ENCODE results near the gene LRP1B.

DNA sequence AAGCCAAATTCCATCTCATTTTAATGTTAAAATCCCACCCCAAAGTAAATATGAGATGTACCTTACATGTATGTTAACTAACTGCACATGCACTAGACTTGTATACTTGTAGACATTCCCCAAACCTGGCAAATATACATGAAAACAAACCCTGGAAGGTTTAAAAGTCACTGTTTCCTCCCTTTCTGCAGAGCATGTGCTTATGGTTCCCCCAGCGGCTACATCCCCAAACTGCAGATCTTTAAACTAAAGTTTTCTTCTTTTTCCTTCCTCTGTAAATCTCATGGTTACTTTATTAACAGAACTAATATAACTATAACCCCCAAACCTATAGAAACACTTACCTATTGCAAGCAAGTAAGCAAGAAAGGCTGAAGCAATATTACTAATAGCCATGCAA is 731.5 kb downstream of the LRP1B start:
- TF ChIP-seq, protein P1, sequence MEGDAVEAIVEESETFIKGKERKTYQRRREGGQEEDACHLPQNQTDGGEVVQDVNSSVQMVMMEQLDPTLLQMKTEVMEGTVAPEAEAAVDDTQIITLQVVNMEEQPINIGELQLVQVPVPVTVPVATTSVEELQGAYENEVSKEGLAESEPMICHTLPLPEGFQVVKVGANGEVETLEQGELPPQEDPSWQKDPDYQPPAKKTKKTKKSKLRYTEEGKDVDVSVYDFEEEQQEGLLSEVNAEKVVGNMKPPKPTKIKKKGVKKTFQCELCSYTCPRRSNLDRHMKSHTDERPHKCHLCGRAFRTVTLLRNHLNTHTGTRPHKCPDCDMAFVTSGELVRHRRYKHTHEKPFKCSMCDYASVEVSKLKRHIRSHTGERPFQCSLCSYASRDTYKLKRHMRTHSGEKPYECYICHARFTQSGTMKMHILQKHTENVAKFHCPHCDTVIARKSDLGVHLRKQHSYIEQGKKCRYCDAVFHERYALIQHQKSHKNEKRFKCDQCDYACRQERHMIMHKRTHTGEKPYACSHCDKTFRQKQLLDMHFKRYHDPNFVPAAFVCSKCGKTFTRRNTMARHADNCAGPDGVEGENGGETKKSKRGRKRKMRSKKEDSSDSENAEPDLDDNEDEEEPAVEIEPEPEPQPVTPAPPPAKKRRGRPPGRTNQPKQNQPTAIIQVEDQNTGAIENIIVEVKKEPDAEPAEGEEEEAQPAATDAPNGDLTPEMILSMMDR (IDR thresholded peaks at IDR 0.05): no peak
- TF ChIP-seq, protein P2, sequence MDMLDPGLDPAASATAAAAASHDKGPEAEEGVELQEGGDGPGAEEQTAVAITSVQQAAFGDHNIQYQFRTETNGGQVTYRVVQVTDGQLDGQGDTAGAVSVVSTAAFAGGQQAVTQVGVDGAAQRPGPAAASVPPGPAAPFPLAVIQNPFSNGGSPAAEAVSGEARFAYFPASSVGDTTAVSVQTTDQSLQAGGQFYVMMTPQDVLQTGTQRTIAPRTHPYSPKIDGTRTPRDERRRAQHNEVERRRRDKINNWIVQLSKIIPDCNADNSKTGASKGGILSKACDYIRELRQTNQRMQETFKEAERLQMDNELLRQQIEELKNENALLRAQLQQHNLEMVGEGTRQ (CRISPR knock-in tag; IDR thresholded peaks at IDR 0.05): no peak
- TF ChIP-seq RELA (CRISPR knock-in tag; IDR thresholded peaks at IDR 0.05; ENCODE audit: borderline replicate concordance): no peak
- TF ChIP-seq CREM (CRISPR knock-in tag; IDR thresholded peaks at IDR 0.05): no peak
- TF ChIP-seq CREB1 (CRISPR knock-in tag; IDR thresholded peaks at IDR 0.05): no peak
- no peak for TF ChIP-seq CBFB (CRISPR knock-in tag; IDR thresholded peaks at IDR 0.05; ENCODE audit: low read depth)
- TF ChIP-seq, protein P3, sequence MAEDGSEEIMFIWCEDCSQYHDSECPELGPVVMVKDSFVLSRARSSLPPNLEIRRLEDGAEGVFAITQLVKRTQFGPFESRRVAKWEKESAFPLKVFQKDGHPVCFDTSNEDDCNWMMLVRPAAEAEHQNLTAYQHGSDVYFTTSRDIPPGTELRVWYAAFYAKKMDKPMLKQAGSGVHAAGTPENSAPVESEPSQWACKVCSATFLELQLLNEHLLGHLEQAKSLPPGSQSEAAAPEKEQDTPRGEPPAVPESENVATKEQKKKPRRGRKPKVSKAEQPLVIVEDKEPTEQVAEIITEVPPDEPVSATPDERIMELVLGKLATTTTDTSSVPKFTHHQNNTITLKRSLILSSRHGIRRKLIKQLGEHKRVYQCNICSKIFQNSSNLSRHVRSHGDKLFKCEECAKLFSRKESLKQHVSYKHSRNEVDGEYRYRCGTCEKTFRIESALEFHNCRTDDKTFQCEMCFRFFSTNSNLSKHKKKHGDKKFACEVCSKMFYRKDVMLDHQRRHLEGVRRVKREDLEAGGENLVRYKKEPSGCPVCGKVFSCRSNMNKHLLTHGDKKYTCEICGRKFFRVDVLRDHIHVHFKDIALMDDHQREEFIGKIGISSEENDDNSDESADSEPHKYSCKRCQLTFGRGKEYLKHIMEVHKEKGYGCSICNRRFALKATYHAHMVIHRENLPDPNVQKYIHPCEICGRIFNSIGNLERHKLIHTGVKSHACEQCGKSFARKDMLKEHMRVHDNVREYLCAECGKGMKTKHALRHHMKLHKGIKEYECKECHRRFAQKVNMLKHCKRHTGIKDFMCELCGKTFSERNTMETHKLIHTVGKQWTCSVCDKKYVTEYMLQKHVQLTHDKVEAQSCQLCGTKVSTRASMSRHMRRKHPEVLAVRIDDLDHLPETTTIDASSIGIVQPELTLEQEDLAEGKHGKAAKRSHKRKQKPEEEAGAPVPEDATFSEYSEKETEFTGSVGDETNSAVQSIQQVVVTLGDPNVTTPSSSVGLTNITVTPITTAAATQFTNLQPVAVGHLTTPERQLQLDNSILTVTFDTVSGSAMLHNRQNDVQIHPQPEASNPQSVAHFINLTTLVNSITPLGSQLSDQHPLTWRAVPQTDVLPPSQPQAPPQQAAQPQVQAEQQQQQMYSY (CRISPR knock-in tag; IDR thresholded peaks at IDR 0.05): no peak
- no peak for TF ChIP-seq KAT7 (CRISPR knock-in tag; IDR thresholded peaks at IDR 0.05; ENCODE audit: borderline replicate concordance)

Data from WTC11 (cell line).